HG03469 (cell line): Measurements from ENCODE around the gene GRK5.
A peak's percentile ranks its signal among the peaks of the same experiment; 100 is the strongest.
"Not testable (repeated sequence)": the region's sequence is repeated elsewhere in the genome, so short reads cannot be mapped to it uniquely, and the experiment has no call there.

Experiments
- ATAC-seq: cut with Tn5 transposase; IDR thresholded peaks from one replicate; pipeline ENCODE4 v1.9.1; 2021; ENCODE audit warnings: mild to moderate bottlenecking, moderate library complexity, moderate number of reproducible peaks; ENCODE audit not compliant: unreplicated experiment

The GRK5 gene

GRCh38 chr10:119272338-119272734 is 65.0 kb downstream of the GRK5 start:
- ATAC-seq: not testable (repeated sequence)

- ATAC-seq: no peak
These were observed 65.4 kb downstream of the GRK5 start for GRCh38 chr10:119272736-119273135.

GRCh38 chr10:119273413-119273812 is 66.0 kb downstream of the GRK5 start:
- ATAC-seq: no peak

GRCh38 chr10:119274519-119275045 is 67.2 kb downstream of the GRK5 start:
- ATAC-seq: no peak

GRCh38 chr10:119275085-119275484 is 67.7 kb downstream of the GRK5 start:
- ATAC-seq: no peak

- not testable (repeated sequence) for ATAC-seq
These were observed 68.8 kb downstream of the GRK5 start for GRCh38 chr10:119276194-119276593.

- ATAC-seq: no peak
These were observed 70.8 kb downstream of the GRK5 start for GRCh38 chr10:119278126-119278709.

GRCh38 chr10:119279441-119279840 is 72.1 kb downstream of the GRK5 start:
- no peak for ATAC-seq

- no peak for ATAC-seq
These were observed 74.3 kb downstream of the GRK5 start for GRCh38 chr10:119281581-119282071.

GRCh38 chr10:119282446-119282845 is 75.1 kb downstream of the GRK5 start:
- ATAC-seq: no peak

- ATAC-seq: no peak
These were observed 76.0 kb downstream of the GRK5 start for GRCh38 chr10:119283387-119283786.

GRCh38 chr10:119283818-119284217 is 76.4 kb downstream of the GRK5 start:
- ATAC-seq: peak; percentile 57

GRCh38 chr10:119284679-119285096 is 77.3 kb downstream of the GRK5 start:
- ATAC-seq: no peak

GRCh38 chr10:119285495-119286267 is 78.3 kb downstream of the GRK5 start:
- ATAC-seq: no peak

GRCh38 chr10:119286516-119286915 is 79.1 kb downstream of the GRK5 start:
- ATAC-seq: no peak

- no peak for ATAC-seq
These were observed 79.7 kb downstream of the GRK5 start for GRCh38 chr10:119286983-119287633.

- no peak for ATAC-seq
These were observed 81.2 kb downstream of the GRK5 start for GRCh38 chr10:119288574-119289001.

- ATAC-seq: no peak
These were observed 82.0 kb downstream of the GRK5 start for GRCh38 chr10:119289227-119289920.

- ATAC-seq: no peak
These were observed 83.1 kb downstream of the GRK5 start for GRCh38 chr10:119290301-119291048.

GRCh38 chr10:119291223-119291900 is 84.0 kb downstream of the GRK5 start:
- ATAC-seq: no peak
